Prostate gland (tissue), 2 donors: ENCODE data around the gene SCGB1A1. TPM values are rescaled to one million over a fixed set of nuclear protein-coding genes. Genes with fewer than 3 reads are reported as not detected.

Experiments
- DNase-seq: peaks from one replicate; pipeline ENCODE4 v3.0.0-alpha.2; 2019; ENCODE audit warnings: low spot score
- H3K27ac ChIP-seq, 2 donors: fragments of 200-600 bp; sonication (generic); 2 replicates each; pipeline ENCODE4 v1.5.1; 2017 to 2019
- H3K27me3 ChIP-seq: fragments of 200-600 bp; sonication (generic); replicated peaks from 2 replicates; pipeline ENCODE4 v1.5.1; 2019; ENCODE audit not compliant: insufficient read depth
- H3K36me3 ChIP-seq, 2 donors: fragments of 200-600 bp; sonication (generic); 1 replicate in 1 of 2; 2 replicates in 1 of 2; pipeline versions ENCODE4 v1.5.1 to v1.8.1; 2017 to 2019
- H3K4me1 ChIP-seq: fragments of 200-600 bp; sonication (generic); replicated peaks from 2 replicates; pipeline ENCODE4 v1.5.1; 2019
- H3K4me3 ChIP-seq, 2 donors: fragments of 200-600 bp; sonication (generic); 2 replicates each; pipeline ENCODE4 v1.5.1; 2017 to 2019
- H3K9me3 ChIP-seq: fragments of 200-600 bp; sonication (generic); 2 replicates; pipeline ENCODE4 v1.5.1; 2017
- CTCF ChIP-seq, 4 experiments: fragments of 200-600 bp in 2 of 4; fragments of 450-650 bp in 2 of 4; sonication (generic) in 2 of 4; IDR thresholded peaks; 1 replicate in 3 of 4; 2 replicates in 1 of 4; pipeline ENCODE4 v1.5.1; 2016 to 2019; ENCODE audit warnings: antibody characterized with exemption in 4 of 4, mild to moderate bottlenecking in 2 of 4, moderate library complexity in 2 of 4
- POLR2A ChIP-seq: fragments of 450-650 bp; IDR thresholded peaks from one replicate; pipeline ENCODE4 v1.6.1; 2016; ENCODE audit warnings: antibody characterized with exemption, mild to moderate bottlenecking
- POLR2AphosphoS5 ChIP-seq: sonication (generic); formaldehyde crosslinking; IDR thresholded peaks from one replicate; pipeline ENCODE4 v1.6.1; 2017; ENCODE audit warnings: antibody characterized with exemption
- WGBS: methylation state at CpG from one replicate; pipeline ENCODE4 v1.1.5; 2018; 5-methylcytosine and 5-hydroxymethylcytosine counted together
- intact Hi-C: fragments of 100-400 bp; cut with DNase I; formaldehyde crosslinking; loops from one replicate; pipeline ENCODE4 v1.14.2; 2022
- total RNA-seq, 2 donors: library from RNA; depleted of rRNA; stranded (reverse); fragments of >200 nt; gene quantifications; one replicate each; pipeline ENCODE4 v1.1.0, GENCODE V29; 2016

Gene SCGB1A1
- total RNA-seq, 2 donors from 2014 or later = 6.8 to 203 TPM

- TF ChIP-seq POLR2A = no peak
- no peak for TF ChIP-seq CTCF (IDR thresholded peaks at IDR 0.05)
- no peak for TF ChIP-seq POLR2AphosphoS5
- no peak overlapping the region for H3K27ac ChIP-seq
- no peaks in the 10 kb centered on the region for H3K36me3 ChIP-seq
- whole genome bisulfite sequencing = 74% methylated on average over 6 of the region's 6 CpGs
- intact Hi-C loops = no loop called here
- no peaks in the 10 kb centered on the region for H3K27me3 ChIP-seq
- no peak overlapping the region for H3K4me3 ChIP-seq
- no peaks in the 10 kb centered on the region for H3K9me3 ChIP-seq
- DNase-seq = no peak
- H3K4me1 ChIP-seq = no peaks in the 10 kb centered on the region
Observed at GRCh38 chr11:62427630-62428233, 8.9 kb downstream of the SCGB1A1 start.

- TF ChIP-seq POLR2AphosphoS5 = no peak
- no peak overlapping the region for H3K4me3 ChIP-seq
- intact Hi-C loops = no loop called here
- no peaks in the 10 kb centered on the region for H3K9me3 ChIP-seq
- no peaks in the 10 kb centered on the region for H3K27me3 ChIP-seq
- no peak for DNase-seq
- no peak overlapping the region for H3K27ac ChIP-seq
- no peaks in the 10 kb centered on the region for H3K36me3 ChIP-seq
- WGBS = 77% methylated on average over 8 of the region's 8 CpGs
- peaks cover 6% of the 10 kb centered on the region for H3K4me1 ChIP-seq
Observed at GRCh38 chr11:62428871-62429560, 10.2 kb downstream of the SCGB1A1 start.

- intact Hi-C loops = loop anchor here (5.0 kb wide), 1 partner anchor 33 kb away; no protein-coding TSS in a partner anchor
- Histone ChIP-seq H3K4me1 (peaks cover 6% of the 10 kb centered on the region), H3K27ac (no peak overlapping the region), H3K27me3 (no peaks in the 10 kb centered on the region), H3K4me3 (no peak overlapping the region), H3K9me3 (no peaks in the 10 kb centered on the region), H3K36me3 (no peaks in the 10 kb centered on the region)
- WGBS = 61% methylated on average over 3 of the region's 3 CpGs
- TF ChIP-seq CTCF (IDR thresholded peaks at IDR 0.05) = no peak
- no peak for TF ChIP-seq POLR2AphosphoS5
- TF ChIP-seq POLR2A = no peak
- no peak for DNase-seq
Observed at GRCh38 chr11:62430425-62430824, 11.6 kb downstream of the SCGB1A1 start.

- no peak overlapping the region for H3K27ac ChIP-seq
- 40% methylated on average over 11 of the region's 11 CpGs for WGBS
Observed at GRCh38 chr11:62431171-62431901, 12.5 kb downstream of the SCGB1A1 start.

More at GRCh38 chr11:62431171-62431901, 12.5 kb downstream of the SCGB1A1 start:
- Histone ChIP-seq H3K4me1 (peaks cover 6% of the 10 kb centered on the region), H3K36me3 (no peaks in the 10 kb centered on the region), H3K4me3 (no peak overlapping the region), H3K27me3 (no peaks in the 10 kb centered on the region), H3K9me3 (no peaks in the 10 kb centered on the region)
- DNase-seq = no peak
- intact Hi-C loops = loop anchor here (5.0 kb wide), 1 partner anchor 34 kb away; no protein-coding TSS in a partner anchor
- TF ChIP-seq CTCF (IDR thresholded peaks at IDR 0.05) (no peak), POLR2A (no peak), POLR2AphosphoS5 (no peak)
